HepG2 (cell line): Measurements from ENCODE around the gene GATD1. TPM values are rescaled to one million over a fixed set of nuclear protein-coding genes. Genes with fewer than 3 reads are reported as not detected.
A peak's percentile ranks its signal among the peaks of the same experiment; 100 is the strongest.

Experiments
- ADNP ChIP-seq: sonication (generic); formaldehyde crosslinking; IDR thresholded peaks from 2 replicates; pipeline ENCODE4 v1.4.0; 2020; ENCODE audit warnings: missing genetic modification reagents
- ARNT2 ChIP-seq: sonication (generic); formaldehyde crosslinking; IDR thresholded peaks from 2 replicates; pipeline ENCODE4 v1.8.0; 2022; ENCODE audit warnings: mild to moderate bottlenecking, low read depth, missing genetic modification reagents, moderate library complexity
- EED ChIP-seq: sonication (generic); formaldehyde crosslinking; IDR thresholded peaks from 2 replicates; pipeline ENCODE4 v1.5.0; 2020; ENCODE audit warnings: mild to moderate bottlenecking, missing genetic modification reagents
- FOXA1 ChIP-seq, 2 experiments: fragments of 450-650 bp in 1 of 2; sonication (generic) in 1 of 2; formaldehyde crosslinking in 1 of 2; IDR thresholded peaks; 2 replicates each; pipeline versions ENCODE4 v1.4.0 to v1.6.1; 2016 to 2020; ENCODE audit warnings: missing genetic modification reagents in 1 of 2
- HOXA3 ChIP-seq: sonication (generic); formaldehyde crosslinking; IDR thresholded peaks from 2 replicates; pipeline ENCODE4 v1.5.0; 2020; ENCODE audit warnings: missing genetic modification reagents
- MATR3 ChIP-seq: sonication (generic); formaldehyde crosslinking; IDR thresholded peaks from 2 replicates; pipeline ENCODE4 v1.4.0; 2020; ENCODE audit warnings: missing genetic modification reagents
- NCOR1 ChIP-seq: fragments of 200-600 bp; sonication (generic); IDR thresholded peaks from 2 replicates; pipeline ENCODE4 v1.7.0; 2017; ENCODE audit warnings: antibody characterized with exemption, low read length, borderline replicate concordance
- NFYC ChIP-seq: IDR thresholded peaks from 2 replicates; pipeline ENCODE4 v1.6.1; 2016; ENCODE audit warnings: missing genetic modification reagents, missing compliant biosample characterization
- SP4 ChIP-seq: sonication (generic); formaldehyde crosslinking; IDR thresholded peaks from 2 replicates; pipeline ENCODE4 v1.8.1; 2023; ENCODE audit warnings: mild to moderate bottlenecking, missing genetic modification reagents
- ZKSCAN5 ChIP-seq: sonication (generic); formaldehyde crosslinking; IDR thresholded peaks from 2 replicates; pipeline ENCODE4 v1.5.1; 2020; ENCODE audit warnings: mild to moderate bottlenecking, missing genetic modification reagents
- ZMYM3 ChIP-seq: sonication (generic); formaldehyde crosslinking; IDR thresholded peaks from 2 replicates; pipeline ENCODE4 v1.5.1; 2020; ENCODE audit warnings: mild to moderate bottlenecking, missing genetic modification reagents
- ZNF12 ChIP-seq: sonication (generic); formaldehyde crosslinking; IDR thresholded peaks from 2 replicates; pipeline ENCODE4 v1.5.0; 2020; ENCODE audit warnings: missing genetic modification reagents
- ZNF143 ChIP-seq: sonication (generic); formaldehyde crosslinking; IDR thresholded peaks from 2 replicates; pipeline ENCODE4 v1.4.0; 2020; ENCODE audit warnings: missing genetic modification reagents
- ZNF253 ChIP-seq: sonication (generic); formaldehyde crosslinking; IDR thresholded peaks from 2 replicates; pipeline ENCODE4 v1.8.0; 2022; ENCODE audit warnings: mild to moderate bottlenecking, missing genetic modification reagents, borderline replicate concordance
- ZNF484 ChIP-seq: sonication (generic); formaldehyde crosslinking; IDR thresholded peaks from 2 replicates; pipeline ENCODE4 v1.5.1; 2020; ENCODE audit warnings: mild to moderate bottlenecking, low read depth, missing genetic modification reagents, borderline replicate concordance
- ZNF569 ChIP-seq: sonication (generic); formaldehyde crosslinking; IDR thresholded peaks from 2 replicates; pipeline ENCODE4 v1.5.0; 2020; ENCODE audit warnings: mild to moderate bottlenecking, missing genetic modification reagents, moderate library complexity, borderline replicate concordance
- ZNF720 ChIP-seq: sonication (generic); formaldehyde crosslinking; IDR thresholded peaks from 2 replicates; pipeline ENCODE4 v1.4.0; 2020; ENCODE audit warnings: missing genetic modification reagents
- polyA plus RNA-seq, 8 experiments: library from polyadenylated mRNA; depleted of rRNA in 3 of 8; stranded (reverse) in 7 of 8; unstranded in 1 of 8; fragments of >200 nt; fragmentation: Illumina TruSeq in 4 of 8; extraction: Trizol in 4 of 8; gene quantifications; 2 replicates each; pipeline versions ENCODE4 v1.2.1 to v1.2.3, GENCODE V29; 2011 to 2016; ENCODE audit warnings: low read depth in 4 of 8, missing spikeins in 1 of 8, mixed read lengths in 1 of 8; ENCODE audit not compliant: insufficient read depth in 1 of 8
- total RNA-seq, 5 experiments: library from RNA; depleted of rRNA; stranded (reverse); fragments of >200 nt; fragmentation: Illumina TruSeq; extraction: Trizol; gene quantifications; 2 replicates each; pipeline ENCODE4 v1.2.3, GENCODE V29; 2016; ENCODE audit warnings: low read depth in 1 of 5
- TF ChIP-seq, protein P1 (sequence below): sonication (generic); formaldehyde crosslinking; IDR thresholded peaks from 2 replicates; pipeline ENCODE4 v1.5.0; 2020; ENCODE audit warnings: mild to moderate bottlenecking, missing genetic modification reagents, moderate library complexity
- TF ChIP-seq, protein P2 (sequence below): sonication (generic); formaldehyde crosslinking; IDR thresholded peaks from 2 replicates; pipeline ENCODE4 v1.8.0; 2022; ENCODE audit warnings: mild to moderate bottlenecking, missing genetic modification reagents
- TF ChIP-seq, protein P3 (sequence below): sonication (generic); formaldehyde crosslinking; IDR thresholded peaks from 2 replicates; pipeline ENCODE4 v1.4.0; 2020; ENCODE audit warnings: missing genetic modification reagents, borderline replicate concordance

The GATD1 gene
- total and polyA plus RNA-seq, 2 of the 13 experiments (the other 11 are each of a cell fraction or from before 2014, with no cell fraction given) = 31.3 to 60.5 TPM

DNA sequence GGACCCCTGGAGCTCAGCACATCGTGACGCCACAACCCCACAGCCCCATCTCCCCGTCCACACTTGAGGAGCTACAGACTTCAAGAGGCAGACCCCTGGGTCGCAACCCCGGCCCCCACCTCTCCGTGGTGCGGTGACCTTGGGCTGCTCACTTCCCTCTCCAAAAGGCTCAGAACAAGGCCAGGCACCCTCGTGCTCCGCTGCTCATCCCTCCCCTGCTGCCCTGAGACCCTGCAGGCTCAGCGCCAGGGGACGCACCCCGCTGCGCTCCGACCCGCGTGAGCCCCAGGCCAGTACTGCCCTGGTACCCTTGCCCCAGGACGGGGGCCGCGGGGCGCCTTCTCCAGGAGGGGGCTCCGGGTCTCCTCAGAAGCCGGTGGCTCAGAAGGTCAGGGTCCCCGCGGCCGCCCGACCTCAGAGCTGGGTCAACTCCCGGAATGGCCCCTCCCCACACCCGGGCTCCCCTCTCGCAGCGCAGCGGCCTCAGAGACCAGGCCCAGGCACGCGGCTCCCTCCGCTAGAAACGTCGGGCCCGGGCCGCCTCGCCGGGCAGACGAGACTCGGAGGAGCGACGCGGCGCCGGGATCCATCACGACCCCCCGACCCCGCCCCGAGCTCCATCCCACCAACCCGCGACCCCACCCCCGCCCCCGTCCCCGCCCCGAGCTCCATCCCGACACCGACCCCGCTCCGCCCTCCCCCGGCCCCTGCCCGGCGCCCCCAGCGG is 563 bp downstream of the GATD1 start (continued):
- TF ChIP-seq SP4 (CRISPR knock-in tag) (no peak), MATR3 (no peak), ZNF143 (CRISPR knock-in tag) (no peak), ZNF720 (CRISPR knock-in tag) (no peak), NFYC (CRISPR knock-in tag) (no peak), NCOR1 (no peak), ZNF569 (no peak), ZNF12 (CRISPR knock-in tag) (no peak), HOXA3 (no peak; the same call in 1 of the 2 replicates), ADNP (CRISPR knock-in tag) (no peak), EED (CRISPR knock-in tag) (no peak; the same call in 1 of the 2 replicates), ZMYM3 (no peak), ZNF253 (CRISPR knock-in tag) (0 out of 2 replicates have a peak, but pooled peaks have one; percentile 66), ZNF484 (no peak), ARNT2 (no peak), FOXA1 (IDR thresholded peaks at IDR 0.05) (no peak), FOXA1 (CRISPR knock-in tag; IDR thresholded peaks at IDR 0.05) (no peak), ZKSCAN5 (CRISPR knock-in tag) (no peak)
- TF ChIP-seq, protein P1, sequence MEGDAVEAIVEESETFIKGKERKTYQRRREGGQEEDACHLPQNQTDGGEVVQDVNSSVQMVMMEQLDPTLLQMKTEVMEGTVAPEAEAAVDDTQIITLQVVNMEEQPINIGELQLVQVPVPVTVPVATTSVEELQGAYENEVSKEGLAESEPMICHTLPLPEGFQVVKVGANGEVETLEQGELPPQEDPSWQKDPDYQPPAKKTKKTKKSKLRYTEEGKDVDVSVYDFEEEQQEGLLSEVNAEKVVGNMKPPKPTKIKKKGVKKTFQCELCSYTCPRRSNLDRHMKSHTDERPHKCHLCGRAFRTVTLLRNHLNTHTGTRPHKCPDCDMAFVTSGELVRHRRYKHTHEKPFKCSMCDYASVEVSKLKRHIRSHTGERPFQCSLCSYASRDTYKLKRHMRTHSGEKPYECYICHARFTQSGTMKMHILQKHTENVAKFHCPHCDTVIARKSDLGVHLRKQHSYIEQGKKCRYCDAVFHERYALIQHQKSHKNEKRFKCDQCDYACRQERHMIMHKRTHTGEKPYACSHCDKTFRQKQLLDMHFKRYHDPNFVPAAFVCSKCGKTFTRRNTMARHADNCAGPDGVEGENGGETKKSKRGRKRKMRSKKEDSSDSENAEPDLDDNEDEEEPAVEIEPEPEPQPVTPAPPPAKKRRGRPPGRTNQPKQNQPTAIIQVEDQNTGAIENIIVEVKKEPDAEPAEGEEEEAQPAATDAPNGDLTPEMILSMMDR (CRISPR knock-in tag) = peak; percentile 52
- TF ChIP-seq, protein P2, sequence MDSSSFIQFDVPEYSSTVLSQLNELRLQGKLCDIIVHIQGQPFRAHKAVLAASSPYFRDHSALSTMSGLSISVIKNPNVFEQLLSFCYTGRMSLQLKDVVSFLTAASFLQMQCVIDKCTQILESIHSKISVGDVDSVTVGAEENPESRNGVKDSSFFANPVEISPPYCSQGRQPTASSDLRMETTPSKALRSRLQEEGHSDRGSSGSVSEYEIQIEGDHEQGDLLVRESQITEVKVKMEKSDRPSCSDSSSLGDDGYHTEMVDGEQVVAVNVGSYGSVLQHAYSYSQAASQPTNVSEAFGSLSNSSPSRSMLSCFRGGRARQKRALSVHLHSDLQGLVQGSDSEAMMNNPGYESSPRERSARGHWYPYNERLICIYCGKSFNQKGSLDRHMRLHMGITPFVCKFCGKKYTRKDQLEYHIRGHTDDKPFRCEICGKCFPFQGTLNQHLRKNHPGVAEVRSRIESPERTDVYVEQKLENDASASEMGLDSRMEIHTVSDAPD (CRISPR knock-in tag) = no peak
- TF ChIP-seq, protein P3, sequence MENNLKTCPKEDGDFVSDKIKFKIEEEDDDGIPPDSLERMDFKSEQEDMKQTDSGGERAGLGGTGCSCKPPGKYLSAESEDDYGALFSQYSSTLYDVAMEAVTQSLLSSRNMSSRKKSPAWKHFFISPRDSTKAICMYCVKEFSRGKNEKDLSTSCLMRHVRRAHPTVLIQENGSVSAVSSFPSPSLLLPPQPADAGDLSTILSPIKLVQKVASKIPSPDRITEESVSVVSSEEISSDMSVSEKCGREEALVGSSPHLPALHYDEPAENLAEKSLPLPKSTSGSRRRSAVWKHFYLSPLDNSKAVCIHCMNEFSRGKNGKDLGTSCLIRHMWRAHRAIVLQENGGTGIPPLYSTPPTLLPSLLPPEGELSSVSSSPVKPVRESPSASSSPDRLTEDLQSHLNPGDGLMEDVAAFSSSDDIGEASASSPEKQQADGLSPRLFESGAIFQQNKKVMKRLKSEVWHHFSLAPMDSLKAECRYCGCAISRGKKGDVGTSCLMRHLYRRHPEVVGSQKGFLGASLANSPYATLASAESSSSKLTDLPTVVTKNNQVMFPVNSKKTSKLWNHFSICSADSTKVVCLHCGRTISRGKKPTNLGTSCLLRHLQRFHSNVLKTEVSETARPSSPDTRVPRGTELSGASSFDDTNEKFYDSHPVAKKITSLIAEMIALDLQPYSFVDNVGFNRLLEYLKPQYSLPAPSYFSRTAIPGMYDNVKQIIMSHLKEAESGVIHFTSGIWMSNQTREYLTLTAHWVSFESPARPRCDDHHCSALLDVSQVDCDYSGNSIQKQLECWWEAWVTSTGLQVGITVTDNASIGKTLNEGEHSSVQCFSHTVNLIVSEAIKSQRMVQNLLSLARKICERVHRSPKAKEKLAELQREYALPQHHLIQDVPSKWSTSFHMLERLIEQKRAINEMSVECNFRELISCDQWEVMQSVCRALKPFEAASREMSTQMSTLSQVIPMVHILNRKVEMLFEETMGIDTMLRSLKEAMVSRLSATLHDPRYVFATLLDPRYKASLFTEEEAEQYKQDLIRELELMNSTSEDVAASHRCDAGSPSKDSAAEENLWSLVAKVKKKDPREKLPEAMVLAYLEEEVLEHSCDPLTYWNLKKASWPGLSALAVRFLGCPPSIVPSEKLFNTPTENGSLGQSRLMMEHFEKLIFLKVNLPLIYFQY (CRISPR knock-in tag) = no peak
